IMR-90 (cell line): Measurements from ENCODE around the gene FHAD1. TPM values are rescaled to one million over a fixed set of nuclear protein-coding genes. Genes with fewer than 3 reads are reported as not detected.
A peak's percentile ranks its signal among the peaks of the same experiment; 100 is the strongest.

ENCODE experiments used
- ATAC-seq: fragments of 200-7000 bp; cut with Tn5 transposase; 2 replicates; pipeline ENCODE4 v1.9.1; 2020; ENCODE audit warnings: low read depth, mild to moderate bottlenecking, moderate library complexity
- BruUV-seq: library from RNA; stranded (reverse); fragments of 400-500 nt; replicated peaks from 2 replicates; lab custom pipeline; 2021; lab: Mats Ljungman, UMichigan
- CTCF ChIA-PET: fragments of 300-600 bp; formaldehyde crosslinking; extraction: SDS; loops from one replicate; lab custom pipeline; 2021; ENCODE audit warnings: antibody characterized with exemption; lab: Yijun Ruan, JAX
- POLR2A ChIA-PET: fragments of 300-600 bp; sonication (Branson Sonifier 250); formaldehyde crosslinking; loops from one replicate; lab custom pipeline; 2022; ENCODE audit warnings: antibody characterized with exemption; ENCODE audit not compliant: unreplicated experiment; lab: Charles Lee
- DNase-seq: peaks from one replicate; pipeline ENCODE4 v3.0.0; 2013
- H2AFZ ChIP-seq: replicated peaks from 2 replicates; pipeline ENCODE3; 2013; ENCODE audit warnings: low read length, mild to moderate bottlenecking; ENCODE audit not compliant: poor library complexity
- H2AK5ac ChIP-seq: 2 replicates; pipeline ENCODE4 v1.6.1; 2013; ENCODE audit warnings: low read depth, low read length, inconsistent platforms
- H2AK9ac ChIP-seq: replicated peaks from 2 replicates; pipeline ENCODE3; 2013; ENCODE audit warnings: mild to moderate bottlenecking, low read depth, low read length, moderate library complexity; ENCODE audit not compliant: poor library complexity
- H2BK120ac ChIP-seq: 2 replicates; pipeline ENCODE4 v1.6.1; 2013; ENCODE audit warnings: low read depth, low read length, inconsistent platforms
- H2BK15ac ChIP-seq: 3 replicates; pipeline ENCODE4 v1.6.1; 2013; ENCODE audit warnings: low read depth, low read length, inconsistent platforms
- H2BK20ac ChIP-seq: 2 replicates; pipeline ENCODE4 v1.6.1; 2013; ENCODE audit warnings: low read depth, mild to moderate bottlenecking, inconsistent platforms, low read length, moderate library complexity
- H2BK5ac ChIP-seq: 2 replicates; pipeline ENCODE4 v1.6.1; 2013; ENCODE audit warnings: mild to moderate bottlenecking, low read depth, low read length, inconsistent platforms; ENCODE audit not compliant: poor library complexity, severe bottlenecking
- H3K14ac ChIP-seq: replicated peaks from 2 replicates; pipeline ENCODE4 v1.6.1; 2013; ENCODE audit warnings: low read depth, low read length, inconsistent platforms
- H3K18ac ChIP-seq: 2 replicates; pipeline ENCODE4 v1.6.1; 2013; ENCODE audit warnings: low read depth, low read length, control low read depth
- H3K23ac ChIP-seq: 2 replicates; pipeline ENCODE4 v1.6.1; 2013; ENCODE audit warnings: low read depth, low read length, inconsistent platforms
- H3K27ac ChIP-seq: 2 replicates; pipeline ENCODE4 v1.5.1; 2013; ENCODE audit warnings: mild to moderate bottlenecking, control low read depth, low read length; ENCODE audit not compliant: insufficient read depth
- H3K27me3 ChIP-seq: 2 replicates; pipeline ENCODE4 v1.6.1; 2013; ENCODE audit warnings: low read length; ENCODE audit not compliant: control insufficient read depth, insufficient read depth
- H3K36me3 ChIP-seq: 2 replicates; pipeline ENCODE4 v1.6.1; 2013; ENCODE audit warnings: low read length, mixed read lengths; ENCODE audit not compliant: control insufficient read depth, insufficient read depth
- H3K4ac ChIP-seq: 2 replicates; pipeline ENCODE4 v1.6.1; 2013; ENCODE audit warnings: low read depth, low read length, inconsistent platforms
- H3K4me1 ChIP-seq: 2 replicates; pipeline ENCODE4 v1.6.1; 2013; ENCODE audit warnings: low read length, mixed read lengths; ENCODE audit not compliant: control insufficient read depth, insufficient read depth
- H3K4me2 ChIP-seq: 2 replicates; pipeline ENCODE4 v1.6.1; 2013; ENCODE audit warnings: low read depth, mild to moderate bottlenecking, control low read depth, low read length, moderate library complexity
- H3K4me3 ChIP-seq: 2 replicates; pipeline ENCODE4 v1.5.1; 2013; ENCODE audit warnings: low read depth, mild to moderate bottlenecking, control low read depth, low read length, moderate library complexity; ENCODE audit not compliant: insufficient read depth
- H3K56ac ChIP-seq: 2 replicates; pipeline ENCODE4 v1.6.1; 2013; ENCODE audit warnings: low read length, inconsistent platforms; ENCODE audit not compliant: insufficient read depth; ENCODE audit errors: extremely low read depth
- H3K79me1 ChIP-seq, 2 experiments: 2 replicates each; pipeline ENCODE4 v1.6.1; 2013; ENCODE audit warnings: low read length in 2 of 2, inconsistent platforms in 1 of 2, low read depth in 1 of 2
- H3K9ac ChIP-seq: 2 replicates; pipeline ENCODE4 v1.6.1; 2013; ENCODE audit warnings: low read depth, low read length, control low read depth
- H3K9me1 ChIP-seq: 2 replicates; pipeline ENCODE4 v1.6.1; 2013; ENCODE audit warnings: low read length, inconsistent platforms; ENCODE audit not compliant: insufficient read depth
- H3K9me3 ChIP-seq: 2 replicates; pipeline ENCODE4 v1.6.1; 2013; ENCODE audit warnings: low read length; ENCODE audit not compliant: control insufficient read depth, insufficient read depth
- H4K20me1 ChIP-seq: 2 replicates; pipeline ENCODE4 v1.6.1; 2013; ENCODE audit warnings: low read length, inconsistent platforms; ENCODE audit not compliant: insufficient read depth
- H4K5ac ChIP-seq: 2 replicates; pipeline ENCODE4 v1.6.1; 2013; ENCODE audit warnings: mild to moderate bottlenecking, low read depth, low read length, control low read depth
- H4K8ac ChIP-seq, 2 experiments: 2 replicates each; pipeline ENCODE4 v1.6.1; 2013; ENCODE audit warnings: low read depth in 2 of 2, low read length in 2 of 2, control low read depth in 1 of 2, inconsistent platforms in 1 of 2
- H4K91ac ChIP-seq: 2 replicates; pipeline ENCODE4 v1.6.1; 2013; ENCODE audit warnings: low read depth, low read length, inconsistent platforms; ENCODE audit not compliant: insufficient read depth
- BHLHE40 ChIP-seq: fragments of 150-350 bp; IDR thresholded peaks from 2 replicates; pipeline ENCODE4 v1.6.1; 2016; ENCODE audit warnings: mild to moderate bottlenecking, low read depth, low read length
- CEBPB ChIP-seq: IDR thresholded peaks from 2 replicates; pipeline ENCODE4 v1.6.1; 2012; ENCODE audit warnings: low read depth, low read length, improper control_type of control experiment
- CTCF ChIP-seq: conservative IDR thresholded peaks from 2 replicates; pipeline ENCODE4 v1.5.1; 2012; ENCODE audit warnings: mild to moderate bottlenecking, low read depth, low read length, improper control_type of control experiment
- ELK1 ChIP-seq: fragments of 150-350 bp; IDR thresholded peaks from 2 replicates; pipeline ENCODE4 v1.6.1; 2016; ENCODE audit warnings: low read depth, mild to moderate bottlenecking, low read length, moderate library complexity, borderline replicate concordance
- MAZ ChIP-seq: IDR thresholded peaks from 2 replicates; pipeline ENCODE4 v1.6.1; 2012; ENCODE audit warnings: low read depth, mild to moderate bottlenecking, low read length, improper control_type of control experiment, moderate library complexity, borderline replicate concordance
- MXI1 ChIP-seq: IDR thresholded peaks from 2 replicates; pipeline ENCODE4 v1.6.1; 2012; ENCODE audit warnings: low read depth, mild to moderate bottlenecking, low read length, moderate library complexity, borderline replicate concordance
- POLR2A ChIP-seq: IDR thresholded peaks from 2 replicates; pipeline ENCODE4 v1.6.1; 2012; ENCODE audit warnings: mild to moderate bottlenecking, low read depth, low read length
- RAD21 ChIP-seq: IDR thresholded peaks from 2 replicates; pipeline ENCODE4 v1.6.1; 2012; ENCODE audit warnings: low read length, improper control_type of control experiment
- RCOR1 ChIP-seq: IDR thresholded peaks from 2 replicates; pipeline ENCODE4 v1.6.1; 2012; ENCODE audit warnings: mild to moderate bottlenecking, low read length, improper control_type of control experiment; ENCODE audit not compliant: insufficient replicate concordance
- RFX5 ChIP-seq: IDR thresholded peaks from 2 replicates; pipeline ENCODE4 v1.8.0; 2012; ENCODE audit warnings: low read depth, mild to moderate bottlenecking, low read length, moderate library complexity
- SMC3 ChIP-seq: fragments of 150-350 bp; IDR thresholded peaks from 2 replicates; pipeline ENCODE4 v1.6.1; 2016; ENCODE audit warnings: low read depth, mild to moderate bottlenecking, antibody characterized with exemption, low read length, moderate library complexity
- WGBS, 2 experiments: methylation state at CpG; one replicate each; pipeline versions ENCODE4 v1.1.5 to v1.1.7; 2013; ENCODE audit warnings: missing lambda C conversion rate in 2 of 2; ENCODE audit not compliant: insufficient read length in 1 of 2; ENCODE audit errors: extremely low coverage in 2 of 2; 5-methylcytosine and 5-hydroxymethylcytosine counted together
- dilution Hi-C: fragments of 300-500 bp; cut with HindIII; formaldehyde crosslinking; loops from one replicate; pipeline ENCODE4 v1.14.3; 2018; ENCODE audit warnings: low sequenced_read_pairs; ENCODE audit not compliant: unreplicated experiment
- in situ Hi-C: fragments of 300-500 bp; cut with MboI; formaldehyde crosslinking; loops from 3 replicates; pipeline ENCODE4 v1.14.3; 2019; ENCODE audit warnings: low sequenced_read_pairs, inconsistent platforms, mixed read lengths
- intact Hi-C: fragments of 100-400 bp; cut with micrococcal nuclease; formaldehyde crosslinking; loops from 2 replicates; pipeline ENCODE4 v1.10.0; 2022
- polyA plus RNA-seq, 3 experiments: library from polyadenylated mRNA; depleted of rRNA; stranded (reverse); fragments of >200 nt; gene quantifications; 2 replicates each; pipeline ENCODE4 v1.2.3, GENCODE V29; 2012; ENCODE audit warnings: low replicate concordance in 1 of 3
- total RNA-seq: library from RNA; depleted of rRNA; stranded (reverse); fragments of >200 nt; gene quantifications from 2 replicates; pipeline ENCODE4 v1.2.3, GENCODE V29; 2012

The FHAD1 gene
- total and polyA plus RNA-seq, 2 of the 4 experiments (the other 2 are of a cell fraction), result not detected

GRCh38 chr1:15213341-15213821, 33.6 kb upstream of the FHAD1 start (continued):
- TF ChIP-seq CTCF, result no peak

GRCh38 chr1:15214527-15214926, 32.5 kb upstream of the FHAD1 start:
- peaks cover 15% of the 10 kb centered on the region; the same call in 1 of the 2 replicates for H4K20me1 ChIP-seq
- no peak overlapping the region; the same call in 1 of the 2 replicates for H3K4me2 ChIP-seq
- H2AK9ac ChIP-seq, result peak overlapping the region; percentile 81
- peaks cover 26% of the 10 kb centered on the region for H3K4me1 ChIP-seq
- peak overlapping the region; percentile 79 for H2BK20ac ChIP-seq
- H2BK120ac ChIP-seq, result peak overlapping the region; percentile 72
- intact Hi-C loops, result loop anchor here (5.0 kb wide), 2 partner anchors 33 to 58 kb away; partner anchors contain the start of gene FHAD1
- 40% methylated on average over 10 of the region's 19 CpGs; no CpG with 5 or more reads in 1 of the 2 experiments for WGBS, 2 experiments
- H3K14ac ChIP-seq, result peak overlapping the region; percentile 77
- H3K27me3 ChIP-seq, result no peaks in the 10 kb centered on the region
- peaks cover 14% of the 10 kb centered on the region for H3K36me3 ChIP-seq
- peak overlapping the region; percentile 89 for H4K91ac ChIP-seq
- peak overlapping the region; percentile 93; the same call in 1 of the 2 replicates for H2AK5ac ChIP-seq
- H2BK5ac ChIP-seq, result peak overlapping the region; percentile 39
- H3K4me3 ChIP-seq, result no peak overlapping the region
- peak overlapping the region; percentile 35 to 53; a peak in 3 of 4 replicates for H4K8ac ChIP-seq
- H3K23ac ChIP-seq, result peak overlapping the region; percentile 60; the same call in 1 of the 2 replicates
- BruUV-seq, result no TSS peak
- peak overlapping the region; percentile 58 for H4K5ac ChIP-seq
- H3K9me1 ChIP-seq, result peaks cover 23% of the 10 kb centered on the region
- peak; percentile 55 for DNase-seq
- peak overlapping the region; percentile 6; the same call in 1 of the 2 replicates for H3K9ac ChIP-seq
- dilution Hi-C loops, result no loop called here
- no peaks in the 10 kb centered on the region for H3K9me3 ChIP-seq
- in situ Hi-C loops, result no loop called here
- H3K4ac ChIP-seq, result peak overlapping the region; percentile 88
- POLR2A ChIA-PET, result no interaction called here
- H3K56ac ChIP-seq, result no peak overlapping the region
- H2AFZ ChIP-seq, result peak overlapping the region; percentile 62
- H3K27ac ChIP-seq, result peak overlapping the region; percentile 81
- ATAC-seq, result 0 out of 2 replicates have a peak, but pooled peaks have one; percentile 42
- H3K18ac ChIP-seq, result peak overlapping the region; percentile 70; the same call in 1 of the 2 replicates
- peaks cover 17 to 61% of the 10 kb centered on the region in 2 experiments for H3K79me1 ChIP-seq
- peak overlapping the region; percentile 29; the same call in 2 of the 3 replicates for H2BK15ac ChIP-seq
- CTCF ChIA-PET, result interaction anchor here (1.6 to 1.8 kb wide), 2 partner anchors 11 to 35 kb away, joined by 4 read pairs; no protein-coding TSS in a partner anchor
- no peak for TF ChIP-seq RFX5
- TF ChIP-seq SMC3, result no peak
- TF ChIP-seq MXI1, result no peak
- TF ChIP-seq RAD21, result no peak
- TF ChIP-seq RCOR1, result no peak
- no peak for TF ChIP-seq ELK1
- no peak for TF ChIP-seq CEBPB
- no peak for TF ChIP-seq POLR2A
- TF ChIP-seq MAZ, result no peak
- TF ChIP-seq BHLHE40, result no peak
